Liver (tissue), 9 donors: Measurements from ENCODE around the gene EGLN2. TPM values are rescaled to one million over a fixed set of nuclear protein-coding genes. Genes with fewer than 3 reads are reported as not detected.

ENCODE experiments used
- DNase-seq: peaks from one replicate; pipeline ENCODE4 v3.0.0-alpha.2; 2017; ENCODE audit warnings: low spot score
- H3K27ac ChIP-seq, 2 donors: one replicate each; pipeline ENCODE4 v1.7.0; 2013; ENCODE audit warnings: inconsistent platforms in 2 of 2, low read length in 2 of 2, control low read depth in 1 of 2, low read depth in 1 of 2, mild to moderate bottlenecking in 1 of 2
- H3K27me3 ChIP-seq, 4 donors: one replicate each; pipeline versions ENCODE4 v1.6.1 to v1.7.0; 2013; ENCODE audit warnings: low read length in 3 of 4, inconsistent platforms in 1 of 4, mild to moderate bottlenecking in 1 of 4, moderate library complexity in 1 of 4; ENCODE audit not compliant: control insufficient read depth in 4 of 4, insufficient read depth in 4 of 4
- H3K36me3 ChIP-seq, 4 donors: one replicate each; pipeline versions ENCODE4 v1.6.1 to v1.7.0; 2013; ENCODE audit warnings: low read length in 3 of 4, mild to moderate bottlenecking in 3 of 4, low read depth in 1 of 4, moderate library complexity in 1 of 4; ENCODE audit not compliant: control insufficient read depth in 4 of 4, insufficient read depth in 3 of 4
- H3K4me1 ChIP-seq, 4 donors: one replicate each; pipeline versions ENCODE4 v1.6.1 to v1.7.0; 2013; ENCODE audit warnings: low read length in 3 of 4, mild to moderate bottlenecking in 3 of 4, moderate library complexity in 1 of 4; ENCODE audit not compliant: control insufficient read depth in 4 of 4, insufficient read depth in 4 of 4
- H3K4me3 ChIP-seq, 3 donors: one replicate each; pipeline versions ENCODE4 v1.6.1 to v1.7.0; 2013; ENCODE audit warnings: low read length in 3 of 3, control low read depth in 1 of 3, low read depth in 1 of 3, mild to moderate bottlenecking in 1 of 3
- H3K9ac ChIP-seq, 2 donors: one replicate each; pipeline ENCODE4 v1.7.0; 2013; ENCODE audit warnings: low read length in 2 of 2, mild to moderate bottlenecking in 2 of 2, moderate library complexity in 2 of 2, control low read depth in 1 of 2, low read depth in 1 of 2
- H3K9me3 ChIP-seq, 4 donors: one replicate each; pipeline versions ENCODE4 v1.6.1 to v1.7.0; 2013; ENCODE audit warnings: low read length in 3 of 4; ENCODE audit not compliant: control insufficient read depth in 4 of 4
- CTCF ChIP-seq: fragments of 150-350 bp; IDR thresholded peaks from 2 replicates; pipeline ENCODE4 v1.5.1; 2017; ENCODE audit warnings: improper control_type of control experiment, low read depth, low read length; ENCODE audit not compliant: missing input control
- EGR1 ChIP-seq, 2 donors: IDR thresholded peaks; 2 replicates each; pipeline ENCODE4 v1.6.1; 2016 to 2018; ENCODE audit warnings: antibody characterized with exemption in 2 of 2, low read depth in 2 of 2
- FOXA1 ChIP-seq: IDR thresholded peaks from 2 replicates; pipeline ENCODE4 v1.6.1; 2016; ENCODE audit warnings: antibody characterized with exemption
- FOXA2 ChIP-seq: IDR thresholded peaks from 2 replicates; pipeline ENCODE4 v1.6.1; 2016; ENCODE audit warnings: antibody characterized with exemption
- GABPA ChIP-seq, 2 donors: IDR thresholded peaks in 1 of 2; conservative IDR thresholded peaks in 1 of 2; 2 replicates each; pipeline ENCODE4 v1.6.1; 2016; ENCODE audit warnings: antibody characterized with exemption in 2 of 2, mild to moderate bottlenecking in 1 of 2, moderate library complexity in 1 of 2
- HNF4A ChIP-seq, 2 donors: conservative IDR thresholded peaks; 2 replicates each; pipeline ENCODE4 v1.6.1; 2016; ENCODE audit warnings: antibody characterized with exemption in 2 of 2, mild to moderate bottlenecking in 2 of 2
- HNF4G ChIP-seq: IDR thresholded peaks from 2 replicates; pipeline ENCODE4 v1.6.1; 2016; ENCODE audit warnings: antibody characterized with exemption
- JUND ChIP-seq, 2 donors: IDR thresholded peaks; 2 replicates each; pipeline ENCODE4 v1.6.1; 2016; ENCODE audit warnings: antibody characterized with exemption in 2 of 2
- MAX ChIP-seq: IDR thresholded peaks from 2 replicates; pipeline ENCODE4 v1.6.1; 2016; ENCODE audit warnings: antibody characterized with exemption
- NR2F2 ChIP-seq: IDR thresholded peaks from 2 replicates; pipeline ENCODE4 v1.6.1; 2016; ENCODE audit warnings: antibody characterized with exemption
- RAD21 ChIP-seq, 2 donors: IDR thresholded peaks; 2 replicates each; pipeline ENCODE4 v1.6.1; 2016; ENCODE audit warnings: antibody characterized with exemption in 2 of 2, mild to moderate bottlenecking in 2 of 2
- RXRA ChIP-seq, 2 donors: IDR thresholded peaks; 2 replicates each; pipeline ENCODE4 v1.6.1; 2017 to 2018; ENCODE audit warnings: antibody characterized with exemption in 2 of 2, mild to moderate bottlenecking in 1 of 2
- SP1 ChIP-seq: IDR thresholded peaks from 2 replicates; pipeline ENCODE4 v1.6.1; 2018; ENCODE audit warnings: antibody characterized with exemption, mild to moderate bottlenecking
- TAF1 ChIP-seq: conservative IDR thresholded peaks from 2 replicates; pipeline ENCODE4 v1.6.1; 2016; ENCODE audit warnings: antibody characterized with exemption, mild to moderate bottlenecking
- YY1 ChIP-seq: IDR thresholded peaks from 2 replicates; pipeline ENCODE4 v1.6.1; 2016; ENCODE audit warnings: antibody characterized with exemption, mild to moderate bottlenecking
- ZBTB33 ChIP-seq: IDR thresholded peaks from 2 replicates; pipeline ENCODE4 v1.6.1; 2016; ENCODE audit warnings: antibody characterized with exemption
- WGBS: extraction: QIAGEN DNeasy Blood & Tissue Kit; methylation state at CpG from one replicate; pipeline ENCODE4 v1.1.7; 2013; 5-methylcytosine and 5-hydroxymethylcytosine counted together
- polyA plus RNA-seq, 2 donors: library from polyadenylated mRNA; stranded (reverse) in 1 of 2; unstranded in 1 of 2; fragments of 200-250 nt in 1 of 2; fragments of >200 nt in 1 of 2; fragmentation: Nextera tagmentation in 1 of 2; extraction: Ambion mirVana in 1 of 2; gene quantifications; one replicate each; pipeline versions ENCODE4 v1.2.1 to v1.2.3, GENCODE V29; 2013 to 2015
- total RNA-seq, 2 donors: library from RNA; depleted of rRNA; stranded (reverse); fragments of >200 nt; gene quantifications; one replicate each; pipeline ENCODE4 v1.2.3, GENCODE V29; 2014
- TF ChIP-seq, protein P1 (sequence below): IDR thresholded peaks from 2 replicates; pipeline ENCODE4 v1.6.1; 2016; ENCODE audit warnings: antibody characterized with exemption, mild to moderate bottlenecking
- TF ChIP-seq, protein P2 (sequence below): IDR thresholded peaks from 2 replicates; pipeline ENCODE4 v1.6.1; 2016; ENCODE audit warnings: antibody characterized with exemption
- donor health status: healthy.
- donor health status: healthy.
- donor health status: healthy.
- donor health status: healthy.
- donor health status: healthy.

Gene EGLN2
- total and polyA plus RNA-seq, 4 donors = 34.8 to 56.3 (median 47.7) TPM

- Histone ChIP-seq H3K4me1 (peaks cover 3 to 35% (median 28%) of the 10 kb centered on the region in 4 donors), H3K4me3 (peak within 1 kb of the TSS; percentile 65 to 99 (median 87)), H3K9ac (peak within 1 kb of the TSS; percentile 79), H3K36me3 (no peaks in the 10 kb centered on the region), H3K9me3 (no peaks in the 10 kb centered on the region), H3K27me3 (no peaks in the 10 kb centered on the region), H3K27ac (peak within 1 kb of the TSS; percentile 85)
- WGBS = under 1% methylated on average over 43 of the region's 43 CpGs
- TF ChIP-seq FOXA2 = no peak
- no peak for TF ChIP-seq CTCF
- no peak for TF ChIP-seq TAF1
- no peak for TF ChIP-seq FOXA1
- no peak for TF ChIP-seq ZBTB33
- TF ChIP-seq MAX = peak; percentile 85
- TF ChIP-seq EGR1 (IDR thresholded peaks at IDR 0.05; ENCODE audit: low read depth in 2 of 2) = peak; percentile 86 to 91
- TF ChIP-seq SP1 = peak; percentile 88
- peak; percentile 77 to 81 for TF ChIP-seq RXRA (IDR thresholded peaks at IDR 0.05)
- TF ChIP-seq NR2F2 = peak; percentile 100
- no peak for TF ChIP-seq JUND (IDR thresholded peaks at IDR 0.05)
- peak; percentile 44 to 90 for TF ChIP-seq GABPA (IDR thresholded peaks at IDR 0.05 in 1 of 2, conservative IDR thresholded peaks at IDR 0.05 in 1 of 2)
- TF ChIP-seq, protein P1, sequence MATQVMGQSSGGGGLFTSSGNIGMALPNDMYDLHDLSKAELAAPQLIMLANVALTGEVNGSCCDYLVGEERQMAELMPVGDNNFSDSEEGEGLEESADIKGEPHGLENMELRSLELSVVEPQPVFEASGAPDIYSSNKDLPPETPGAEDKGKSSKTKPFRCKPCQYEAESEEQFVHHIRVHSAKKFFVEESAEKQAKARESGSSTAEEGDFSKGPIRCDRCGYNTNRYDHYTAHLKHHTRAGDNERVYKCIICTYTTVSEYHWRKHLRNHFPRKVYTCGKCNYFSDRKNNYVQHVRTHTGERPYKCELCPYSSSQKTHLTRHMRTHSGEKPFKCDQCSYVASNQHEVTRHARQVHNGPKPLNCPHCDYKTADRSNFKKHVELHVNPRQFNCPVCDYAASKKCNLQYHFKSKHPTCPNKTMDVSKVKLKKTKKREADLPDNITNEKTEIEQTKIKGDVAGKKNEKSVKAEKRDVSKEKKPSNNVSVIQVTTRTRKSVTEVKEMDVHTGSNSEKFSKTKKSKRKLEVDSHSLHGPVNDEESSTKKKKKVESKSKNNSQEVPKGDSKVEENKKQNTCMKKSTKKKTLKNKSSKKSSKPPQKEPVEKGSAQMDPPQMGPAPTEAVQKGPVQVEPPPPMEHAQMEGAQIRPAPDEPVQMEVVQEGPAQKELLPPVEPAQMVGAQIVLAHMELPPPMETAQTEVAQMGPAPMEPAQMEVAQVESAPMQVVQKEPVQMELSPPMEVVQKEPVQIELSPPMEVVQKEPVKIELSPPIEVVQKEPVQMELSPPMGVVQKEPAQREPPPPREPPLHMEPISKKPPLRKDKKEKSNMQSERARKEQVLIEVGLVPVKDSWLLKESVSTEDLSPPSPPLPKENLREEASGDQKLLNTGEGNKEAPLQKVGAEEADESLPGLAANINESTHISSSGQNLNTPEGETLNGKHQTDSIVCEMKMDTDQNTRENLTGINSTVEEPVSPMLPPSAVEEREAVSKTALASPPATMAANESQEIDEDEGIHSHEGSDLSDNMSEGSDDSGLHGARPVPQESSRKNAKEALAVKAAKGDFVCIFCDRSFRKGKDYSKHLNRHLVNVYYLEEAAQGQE = peak; percentile 63
- peak; percentile 89 to 92 for TF ChIP-seq HNF4A (conservative IDR thresholded peaks at IDR 0.05)
- TF ChIP-seq HNF4G = peak; percentile 56
- peak; percentile 99 for TF ChIP-seq YY1
- TF ChIP-seq RAD21 (IDR thresholded peaks at IDR 0.05) = peak; percentile 20 to 44
- TF ChIP-seq, protein P2, sequence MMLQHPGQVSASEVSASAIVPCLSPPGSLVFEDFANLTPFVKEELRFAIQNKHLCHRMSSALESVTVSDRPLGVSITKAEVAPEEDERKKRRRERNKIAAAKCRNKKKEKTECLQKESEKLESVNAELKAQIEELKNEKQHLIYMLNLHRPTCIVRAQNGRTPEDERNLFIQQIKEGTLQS = no peak
- peak; percentile 99 for DNase-seq
These were observed 48.7 kb upstream of the EGLN2 start, which contains the start of gene ACTMAP for GRCh38 chr19:40750058-40750873. ACTMAP (minus strand) TSS chr19:40750477; CDS start chr19:40749803, 674 bp downstream.
